MCF 10A (cell line): ENCODE results near the gene NEK6. TPM values are rescaled to one million over a fixed set of nuclear protein-coding genes. Genes with fewer than 3 reads are reported as not detected.

ENCODE experiments used
- BruUV-seq: library from RNA; stranded (reverse); fragments of 400-500 nt; replicated peaks from 2 replicates; lab custom pipeline; 2021; lab: Mats Ljungman, UMichigan
- CTCF ChIA-PET: fragments of 300-600 bp; sonication (Branson Sonifier 250); formaldehyde crosslinking; extraction: SDS; loops from one replicate; lab custom pipeline; 2021; ENCODE audit warnings: antibody characterized with exemption, inconsistent platforms; lab: Yijun Ruan, JAX
- POLR2A ChIA-PET: fragments of 300-600, 350-650 bp; sonication (Branson Sonifier 250); formaldehyde crosslinking; extraction: SDS; loops from one replicate; lab custom pipeline; 2020; ENCODE audit warnings: antibody characterized with exemption, inconsistent platforms; lab: Yijun Ruan, JAX
- DNase-seq: peaks from one replicate; pipeline ENCODE4 v3.0.0-alpha.2; 2018; ENCODE audit not compliant: unreplicated experiment
- H3K27ac Mint-ChIP-seq: one replicate; pipeline ENCODE4 v1.8.0; 2022; ENCODE audit warnings: mild to moderate bottlenecking, low read depth, mixed read lengths; ENCODE audit not compliant: unreplicated experiment
- H3K27me3 Mint-ChIP-seq: one replicate; pipeline ENCODE4 v1.8.0; 2022; ENCODE audit warnings: mixed read lengths; ENCODE audit not compliant: insufficient read depth, unreplicated experiment
- H3K36me3 Mint-ChIP-seq: one replicate; pipeline ENCODE4 v1.8.0; 2022; ENCODE audit warnings: mild to moderate bottlenecking, moderate library complexity, mixed read lengths; ENCODE audit not compliant: insufficient read depth, unreplicated experiment
- H3K4me1 Mint-ChIP-seq: one replicate; pipeline ENCODE4 v1.8.0; 2022; ENCODE audit warnings: mixed read lengths; ENCODE audit not compliant: insufficient read depth, unreplicated experiment
- H3K4me3 Mint-ChIP-seq: one replicate; pipeline ENCODE4 v1.8.0; 2022; ENCODE audit warnings: mild to moderate bottlenecking, moderate library complexity, mixed read lengths; ENCODE audit not compliant: unreplicated experiment
- H3K9me3 Mint-ChIP-seq: one replicate; pipeline ENCODE4 v1.8.0; 2022; ENCODE audit warnings: mixed read lengths; ENCODE audit not compliant: unreplicated experiment
- intact Hi-C: fragments of 100-400 bp; cut with micrococcal nuclease; formaldehyde crosslinking; loops from 2 replicates; pipeline ENCODE4 v1.14.1; 2022
- total RNA-seq: library from RNA; stranded (reverse); gene quantifications from 2 replicates; pipeline ENCODE4 v1.2.3, GENCODE V29; 2022
- TF ChIP-seq, protein P1 (sequence below): fragments of 200-600 bp; IDR thresholded peaks from one replicate; pipeline ENCODE4 v1.8.0; 2022; ENCODE audit warnings: antibody characterized with exemption, mild to moderate bottlenecking; ENCODE audit not compliant: unreplicated experiment

NEK6 gene
- total RNA-seq, 1 experiment from 2014 or later: 27.5 TPM

DNA sequence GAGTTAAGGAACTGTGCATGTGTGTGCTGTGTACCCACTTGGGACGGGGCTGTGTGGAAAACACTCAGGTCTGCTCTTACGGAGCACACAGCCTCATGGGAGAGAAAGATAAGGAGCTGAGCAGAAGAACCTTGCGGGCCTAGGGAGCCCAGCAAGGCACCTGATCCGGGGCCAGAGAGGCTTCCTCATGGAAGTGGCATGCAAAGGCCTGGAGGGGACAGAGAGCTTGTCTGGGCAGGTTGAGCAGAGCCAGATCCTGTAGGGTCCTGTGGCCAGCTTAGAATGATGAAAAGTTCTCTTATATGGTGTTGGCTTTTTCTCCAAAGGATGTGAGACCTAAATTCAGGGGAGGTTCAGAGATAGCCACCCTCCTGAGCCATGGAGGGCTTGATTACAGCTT, 45.2 kb downstream of the NEK6 start:
- POLR2A ChIA-PET: interaction anchor here (0.7 kb wide), 1 partner anchor 174 kb away, joined by 3 read pairs; no protein-coding TSS in a partner anchor
- no peaks in the 10 kb centered on the region for H3K27me3 Mint-ChIP-seq
- DNase-seq: peak; percentile 58

DNA sequence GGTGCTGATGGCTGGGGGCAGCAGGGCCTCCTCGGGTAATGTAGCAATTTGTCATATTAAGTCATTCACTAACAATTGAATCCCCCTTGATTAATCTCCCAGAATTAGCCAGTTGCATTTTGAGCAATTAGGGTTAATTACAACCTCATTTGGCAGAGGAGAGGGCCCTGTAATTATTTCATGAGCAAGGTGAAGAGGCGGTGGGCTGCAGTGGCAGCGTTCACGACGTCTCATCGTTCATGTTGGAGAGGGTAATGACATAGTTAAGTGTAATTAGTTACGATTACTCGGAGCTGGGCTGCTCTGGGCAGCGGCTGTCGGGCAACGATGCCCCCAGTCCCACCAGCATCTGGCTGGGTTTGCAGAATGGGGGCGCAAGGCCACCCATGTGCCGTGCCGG, 46.0 kb downstream of the NEK6 start:
- Mint-ChIP-seq H3K4me3 (no peak overlapping the region), H3K36me3 (peaks cover 15% of the 10 kb centered on the region), H3K27me3 (no peaks in the 10 kb centered on the region), H3K27ac (peak overlapping the region; percentile 46), H3K9me3 (no peaks in the 10 kb centered on the region), H3K4me1 (peaks cover 36% of the 10 kb centered on the region)
- DNase-seq: no peak
- TF ChIP-seq, protein P1, sequence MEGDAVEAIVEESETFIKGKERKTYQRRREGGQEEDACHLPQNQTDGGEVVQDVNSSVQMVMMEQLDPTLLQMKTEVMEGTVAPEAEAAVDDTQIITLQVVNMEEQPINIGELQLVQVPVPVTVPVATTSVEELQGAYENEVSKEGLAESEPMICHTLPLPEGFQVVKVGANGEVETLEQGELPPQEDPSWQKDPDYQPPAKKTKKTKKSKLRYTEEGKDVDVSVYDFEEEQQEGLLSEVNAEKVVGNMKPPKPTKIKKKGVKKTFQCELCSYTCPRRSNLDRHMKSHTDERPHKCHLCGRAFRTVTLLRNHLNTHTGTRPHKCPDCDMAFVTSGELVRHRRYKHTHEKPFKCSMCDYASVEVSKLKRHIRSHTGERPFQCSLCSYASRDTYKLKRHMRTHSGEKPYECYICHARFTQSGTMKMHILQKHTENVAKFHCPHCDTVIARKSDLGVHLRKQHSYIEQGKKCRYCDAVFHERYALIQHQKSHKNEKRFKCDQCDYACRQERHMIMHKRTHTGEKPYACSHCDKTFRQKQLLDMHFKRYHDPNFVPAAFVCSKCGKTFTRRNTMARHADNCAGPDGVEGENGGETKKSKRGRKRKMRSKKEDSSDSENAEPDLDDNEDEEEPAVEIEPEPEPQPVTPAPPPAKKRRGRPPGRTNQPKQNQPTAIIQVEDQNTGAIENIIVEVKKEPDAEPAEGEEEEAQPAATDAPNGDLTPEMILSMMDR: no peak
- intact Hi-C loops: no loop called here
- POLR2A ChIA-PET: interaction anchor here (1.1 kb wide), 1 partner anchor 37 kb away, joined by 3 read pairs; no protein-coding TSS in a partner anchor
- no TSS peak for BruUV-seq
- CTCF ChIA-PET: interaction anchor here (1.1 to 1.5 kb wide), 2 partner anchors 16 to 177 kb away, joined by 4 to 5 read pairs; no protein-coding TSS in a partner anchor

More for the DNA sequence above, 45.2 kb downstream of the NEK6 start:
- Mint-ChIP-seq H3K27ac (peak overlapping the region; percentile 46), H3K36me3 (peaks cover 19% of the 10 kb centered on the region), H3K9me3 (no peaks in the 10 kb centered on the region), H3K4me3 (no peak overlapping the region), H3K4me1 (peaks cover 36% of the 10 kb centered on the region)
- TF ChIP-seq, protein P1: no peak
- BruUV-seq: no TSS peak
- CTCF ChIA-PET: no interaction called here
- intact Hi-C loops: no loop called here

DNA sequence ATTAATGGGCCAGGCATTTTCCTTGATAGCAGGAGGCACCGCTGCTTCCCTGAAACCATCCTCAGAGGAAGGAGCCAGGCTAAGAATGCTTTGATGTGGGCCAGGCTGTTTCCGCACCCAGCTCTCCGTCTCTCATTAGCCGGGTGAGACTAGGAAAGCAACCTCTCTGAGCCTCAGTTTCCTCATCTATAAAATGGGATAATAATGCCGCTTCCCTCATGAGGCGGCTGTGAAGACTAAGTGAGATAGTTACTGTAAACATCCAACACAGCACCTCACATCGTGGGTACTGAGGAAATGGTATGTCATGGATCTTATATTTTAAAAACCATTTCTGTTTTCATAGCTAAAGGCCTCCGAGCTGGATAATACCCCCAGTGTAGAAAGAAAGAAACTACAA, 46.5 kb downstream of the NEK6 start:
- intact Hi-C loops: no loop called here
- CTCF ChIA-PET: interaction anchor here (0.7 to 1.5 kb wide), 6 partner anchors 11 to 182 kb away, joined by 3 to 5 read pairs (median 4); no protein-coding TSS in a partner anchor
- no peak for DNase-seq
- BruUV-seq: no TSS peak
- no peak overlapping the region for H3K27ac Mint-ChIP-seq
- H3K4me1 Mint-ChIP-seq: peaks cover 33% of the 10 kb centered on the region
- H3K4me3 Mint-ChIP-seq: no peak overlapping the region
- H3K27me3 Mint-ChIP-seq: no peaks in the 10 kb centered on the region
- H3K36me3 Mint-ChIP-seq: peaks cover 19% of the 10 kb centered on the region
- TF ChIP-seq, protein P1: no peak
- POLR2A ChIA-PET: interaction anchor here (0.5 to 1.1 kb wide), 2 partner anchors 36 to 652 kb away, joined by 3 read pairs; no protein-coding TSS in a partner anchor
- no peaks in the 10 kb centered on the region for H3K9me3 Mint-ChIP-seq

DNA sequence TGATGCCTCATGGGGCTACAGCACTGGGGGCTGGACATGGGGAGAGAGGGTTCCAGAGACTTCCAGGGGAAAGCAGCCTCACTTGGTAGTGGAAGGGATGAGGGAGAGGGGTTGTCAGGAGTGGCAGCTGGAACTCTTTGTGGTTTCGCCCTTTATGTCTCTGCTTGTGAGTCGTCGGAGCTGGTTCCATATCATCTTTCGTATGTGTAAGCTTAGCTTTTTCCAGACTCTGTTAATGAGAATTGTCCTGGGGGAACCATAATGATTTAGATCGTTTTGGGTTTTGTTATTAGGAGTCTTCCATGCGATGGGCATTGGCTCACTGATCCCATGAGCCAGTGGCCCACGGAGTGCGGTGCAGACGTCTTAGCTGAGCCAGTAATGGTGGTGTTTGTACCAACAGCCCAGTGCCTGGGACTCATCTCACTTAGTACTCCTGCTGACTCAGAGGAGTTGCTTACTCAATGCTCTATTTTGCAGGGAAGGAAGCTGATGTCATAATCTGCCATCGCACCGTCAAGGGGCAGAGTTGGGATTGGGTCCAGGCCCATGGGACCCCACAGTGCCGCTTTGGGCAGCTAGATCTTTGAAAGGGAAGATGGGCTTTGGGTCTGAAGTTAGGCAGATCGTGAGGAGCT, 48.5 kb downstream of the NEK6 start:
- POLR2A ChIA-PET: interaction anchor here (0.6 to 1.0 kb wide), 2 partner anchors 9 to 47 kb away, joined by 3 read pairs; no protein-coding TSS in a partner anchor
- TF ChIP-seq, protein P1: no peak
- H3K27ac Mint-ChIP-seq: peak overlapping the region; percentile 55
- no peaks in the 10 kb centered on the region for H3K27me3 Mint-ChIP-seq
- intact Hi-C loops: loop anchor here (2.0 kb wide), 1 partner anchor 45 kb away; no protein-coding TSS in a partner anchor
- no TSS peak for BruUV-seq
- CTCF ChIA-PET: no interaction called here
- peaks cover 24% of the 10 kb centered on the region for H3K36me3 Mint-ChIP-seq
- H3K9me3 Mint-ChIP-seq: no peaks in the 10 kb centered on the region
- no peak overlapping the region for H3K4me3 Mint-ChIP-seq
- H3K4me1 Mint-ChIP-seq: peaks cover 28% of the 10 kb centered on the region
- DNase-seq: peak; percentile 81
